Stimulated activated CD8-positive, alpha-beta memory T cell treated with anti-CD3 and anti-CD28 coated beads, Interleukin-7, amount 100 ng/mL, for 4 hours (primary cell): ENCODE measurements around the gene NOC2L.
"Not testable (repeated sequence)": the region's sequence is repeated elsewhere in the genome, so short reads cannot be mapped to it uniquely, and the experiment has no call there.

ENCODE experiments used
- DNase-seq, 2 donors: peaks; one replicate each; pipeline ENCODE4 v3.0.0-alpha.2; 2020; ENCODE audit warnings: low read depth in 2 of 2

NOC2L gene

DNA sequence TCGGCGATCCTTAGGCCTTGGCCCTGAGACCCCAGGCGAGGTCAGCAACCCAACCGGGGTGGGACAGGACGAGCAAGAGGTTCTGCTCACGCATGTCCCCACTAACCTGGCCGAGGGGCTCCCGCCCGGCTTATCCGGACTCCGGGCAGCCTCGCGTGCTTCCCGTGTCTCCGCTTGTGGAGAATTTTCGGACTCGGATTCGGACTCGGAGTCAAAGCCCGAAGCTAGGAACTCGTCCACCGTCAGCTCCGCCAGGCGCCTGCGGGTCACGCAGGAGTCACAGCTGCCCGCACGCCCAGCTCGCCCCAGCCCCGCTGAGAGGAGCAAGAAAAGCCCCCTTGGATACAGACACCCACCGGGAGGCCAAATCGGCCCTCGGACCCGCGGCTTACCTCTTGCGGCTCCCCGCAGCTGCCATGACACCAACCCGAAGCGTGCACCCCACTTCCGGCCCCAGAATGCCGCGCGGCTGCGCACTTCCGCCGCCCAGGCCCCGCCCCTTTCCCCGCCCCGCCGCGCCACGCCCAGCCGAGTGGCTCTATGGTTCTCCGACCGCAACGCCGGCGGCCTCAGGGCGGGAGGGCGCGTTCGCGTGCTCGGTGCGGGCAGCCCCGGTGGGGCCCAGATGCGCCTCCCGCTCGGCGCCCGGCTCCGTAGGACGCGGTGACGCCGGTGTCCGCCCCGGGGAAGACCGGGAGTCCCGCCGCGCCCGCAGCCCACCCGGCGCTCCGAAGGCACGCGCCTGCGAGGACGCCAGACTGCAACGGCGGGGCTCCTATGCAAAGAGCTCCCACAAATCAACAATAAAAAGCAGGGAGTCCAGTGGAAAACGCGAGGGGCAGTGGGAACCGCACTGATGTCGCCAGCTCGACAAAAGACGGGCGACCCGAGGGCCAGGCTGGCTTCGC, at the start of gene NOC2L:
Gene NOC2L, minus strand, starts transcription at position 434 of the 908 bp plus-strand sequence. Its CDS starts 16 bp downstream, at position 418.
- peak; percentile 88 to 94 for DNase-seq

DNA sequence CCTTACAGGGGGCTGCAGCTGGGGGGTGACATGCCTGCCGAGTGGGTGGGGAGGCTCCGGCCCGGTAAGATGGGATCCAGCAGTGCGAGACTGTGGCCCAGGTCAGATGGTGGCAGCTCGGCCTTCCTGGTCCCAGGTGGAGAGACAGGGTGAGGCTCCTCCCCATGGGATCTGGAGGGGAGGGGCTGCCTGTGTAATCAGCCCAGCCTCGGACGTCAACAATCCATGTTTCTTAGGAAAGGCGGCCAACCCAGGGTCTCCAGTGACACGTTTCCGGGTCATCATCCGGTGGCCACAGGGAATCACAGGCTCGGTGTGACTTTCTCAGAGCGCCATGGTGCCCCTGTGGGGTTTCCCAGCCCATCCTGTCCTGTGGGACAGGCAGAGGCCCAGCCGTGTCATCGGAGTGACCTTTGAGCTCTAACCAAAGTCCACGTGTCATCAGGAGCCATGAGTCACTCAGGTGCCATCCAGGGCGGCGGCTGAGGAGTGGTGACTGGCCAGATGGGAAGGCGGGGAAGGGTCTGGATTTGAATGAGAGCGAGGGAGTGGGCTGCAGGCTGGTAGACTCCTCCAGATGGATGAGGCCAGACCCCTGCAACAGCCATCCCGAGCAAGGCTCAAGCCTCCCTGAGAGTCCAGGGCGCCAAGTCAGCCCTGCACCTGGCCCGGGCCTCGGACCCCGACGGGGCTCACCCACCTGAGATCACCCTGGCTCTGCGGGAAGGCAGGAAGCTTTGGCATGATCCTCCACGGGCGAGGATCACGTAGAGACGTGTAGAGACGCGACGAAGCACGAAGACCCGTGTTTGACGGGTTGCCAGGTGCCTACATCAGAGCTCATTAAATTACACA, 47.5 kb upstream of the NOC2L start:
- no peak for DNase-seq

DNA sequence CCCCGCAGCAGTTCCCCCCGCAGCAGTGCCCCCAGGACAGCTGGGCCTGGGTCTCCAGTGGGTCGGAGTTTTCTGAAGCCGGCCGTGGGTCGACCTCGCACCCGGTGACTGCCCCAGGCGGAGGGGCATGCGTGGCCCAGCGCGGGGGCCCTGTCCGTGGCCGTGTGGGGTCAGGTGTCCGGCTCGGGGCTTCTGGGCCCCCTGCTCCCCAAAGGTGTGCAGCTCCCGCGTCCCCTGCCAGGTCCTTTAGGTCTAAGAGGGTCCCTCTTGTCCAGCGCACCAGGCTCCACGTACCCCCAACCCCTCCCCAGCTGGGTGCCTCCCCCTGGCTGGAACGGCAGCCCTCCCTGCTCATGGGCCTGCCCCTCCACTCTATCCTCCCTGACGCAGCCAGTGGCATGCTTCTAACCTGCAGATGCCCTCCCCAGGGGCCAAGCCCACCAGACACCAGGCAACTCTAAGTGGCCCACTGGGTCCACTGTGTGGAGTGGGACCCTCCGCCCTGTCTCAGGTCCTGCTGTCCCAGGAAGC, 46.8 kb upstream of the NOC2L start:
- no peak for DNase-seq

DNA sequence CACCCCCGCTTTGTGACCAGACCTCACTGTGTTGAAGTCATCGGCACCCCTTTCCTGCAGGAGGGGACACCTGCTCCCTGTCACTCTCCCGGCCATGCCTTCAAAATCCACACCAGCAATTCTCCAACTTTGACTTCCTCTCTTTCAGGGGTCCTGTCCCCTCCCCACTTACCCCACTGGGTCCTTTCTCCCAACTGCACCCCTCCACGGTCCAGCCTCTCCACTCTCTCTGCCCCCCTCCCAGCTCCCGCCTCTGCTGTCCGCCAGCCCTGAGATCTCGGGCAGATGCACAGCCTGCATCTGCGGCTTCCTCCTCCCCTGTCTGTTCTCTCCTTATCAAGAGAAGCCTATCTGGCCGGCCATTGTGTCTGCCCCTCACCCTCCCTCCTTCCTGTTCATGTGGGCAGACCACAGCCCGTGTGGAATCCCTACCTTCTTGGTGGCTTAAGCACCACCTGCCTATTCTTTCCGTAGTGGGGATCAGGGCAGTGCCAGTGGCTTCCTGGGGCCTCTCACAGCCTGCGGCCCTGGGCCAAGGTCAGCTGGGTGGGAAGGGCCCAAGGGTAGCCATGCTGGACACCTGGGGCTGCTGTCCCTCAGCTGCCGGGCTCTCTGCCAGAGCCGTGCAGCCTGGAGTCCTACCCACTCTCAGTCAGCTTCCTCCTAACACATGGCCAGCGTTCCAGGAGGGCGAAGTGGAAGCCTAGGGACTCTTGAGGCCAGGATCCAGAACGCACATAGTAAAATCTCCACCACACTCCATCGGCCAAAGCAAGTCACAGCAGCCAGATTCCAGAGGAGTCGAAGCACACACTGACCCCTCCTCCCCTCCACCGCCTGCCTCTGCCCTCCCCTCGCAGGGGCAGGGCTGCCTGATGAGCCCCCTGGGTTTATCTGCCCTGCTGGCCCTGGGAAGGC, 46.0 kb upstream of the NOC2L start:
- no peak for DNase-seq

DNA sequence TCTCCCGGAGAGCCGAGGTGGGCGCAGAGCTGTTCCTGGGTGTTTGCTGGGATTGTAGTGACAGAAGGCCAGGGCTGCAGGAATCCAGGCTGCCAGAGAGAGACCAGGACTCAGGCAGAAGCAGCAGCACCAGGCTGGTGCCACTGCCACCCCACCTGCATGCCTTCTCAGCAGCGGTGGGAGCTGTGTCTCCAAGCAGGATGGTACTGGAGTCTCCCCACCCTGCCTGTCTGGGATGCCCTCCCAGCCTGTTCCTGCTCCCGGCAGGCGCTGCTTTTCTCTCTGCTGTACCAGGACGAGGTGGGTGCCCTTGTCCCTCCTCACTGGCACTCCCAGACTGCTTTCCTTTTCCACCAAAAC, 45.3 kb upstream of the NOC2L start:
- DNase-seq, result no peak

DNA sequence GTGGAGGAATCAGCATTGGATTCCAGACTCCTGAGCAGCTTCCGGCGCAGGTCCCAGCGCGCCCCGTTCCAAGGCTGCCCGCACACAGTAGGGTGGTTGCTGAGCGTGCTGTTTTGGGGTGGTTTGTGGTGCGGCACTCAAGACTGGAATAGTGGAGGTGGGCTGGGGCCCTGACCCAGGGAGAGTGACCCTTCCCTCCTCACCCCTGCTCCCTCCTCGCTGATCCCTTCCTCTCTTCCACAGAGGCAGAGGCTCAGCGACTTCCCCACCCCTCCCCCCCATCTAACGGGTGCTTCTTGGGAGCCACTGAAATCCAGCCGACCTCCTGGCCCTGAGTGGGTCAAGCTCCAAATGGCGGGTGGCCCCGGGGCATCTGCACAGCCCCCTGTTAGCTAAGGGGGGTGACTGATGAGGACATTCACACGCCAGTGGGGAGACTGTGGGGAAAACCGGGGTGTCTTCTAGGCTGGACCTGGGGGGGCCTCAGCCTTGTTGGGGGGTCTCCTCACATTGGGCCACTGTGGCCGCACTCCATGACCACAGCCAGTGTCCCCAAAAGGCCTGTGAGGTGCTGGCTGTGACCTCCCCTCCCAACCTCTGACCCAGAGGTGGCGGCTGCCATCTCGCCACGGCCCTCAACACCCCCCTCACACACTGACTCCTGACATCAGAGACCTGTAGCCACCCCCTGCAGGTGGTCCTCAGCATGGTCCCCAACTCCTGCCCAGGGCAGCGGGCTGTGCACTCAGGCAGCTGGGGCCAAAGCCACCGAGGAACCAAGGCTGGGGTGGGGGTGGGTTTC, 44.8 kb upstream of the NOC2L start:
- DNase-seq, result no peak

DNA sequence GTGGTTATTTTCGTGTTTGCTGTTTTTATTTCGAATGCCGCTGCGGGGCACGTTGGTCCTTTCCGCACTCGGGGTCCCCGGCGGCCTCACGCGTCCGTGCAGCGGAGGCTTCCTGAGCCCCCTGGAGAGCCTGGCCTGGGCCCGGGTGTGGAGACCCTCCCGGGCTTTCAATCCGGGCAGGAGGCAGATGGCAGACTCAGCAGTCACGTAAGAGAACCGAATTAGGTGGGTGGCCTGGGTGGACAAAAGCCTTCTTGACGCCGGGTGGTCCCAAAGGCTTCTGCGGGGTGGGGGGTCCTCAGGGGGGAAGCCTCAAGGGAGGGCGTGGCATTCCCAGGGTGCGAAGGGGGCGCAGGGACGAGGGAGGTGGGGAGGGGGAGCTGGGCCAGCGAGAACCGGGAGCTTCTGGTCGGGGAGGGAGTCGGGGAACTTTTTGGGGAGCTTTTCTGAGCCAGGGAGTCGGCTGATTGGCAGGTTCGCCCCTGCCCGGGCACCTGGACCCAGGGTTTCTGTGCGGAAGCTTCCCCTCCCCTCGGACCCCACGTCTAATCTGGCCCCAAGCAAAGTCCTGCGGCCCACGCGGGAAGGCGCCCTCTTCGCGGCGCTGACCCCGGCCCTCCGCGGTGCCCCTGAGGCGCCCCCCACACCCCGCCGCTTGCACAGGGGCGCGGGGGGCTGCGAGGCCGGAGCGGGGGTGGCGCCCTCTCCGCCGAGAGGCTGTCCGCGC, 42.2 kb upstream of the NOC2L start:
- no peak for DNase-seq

DNA sequence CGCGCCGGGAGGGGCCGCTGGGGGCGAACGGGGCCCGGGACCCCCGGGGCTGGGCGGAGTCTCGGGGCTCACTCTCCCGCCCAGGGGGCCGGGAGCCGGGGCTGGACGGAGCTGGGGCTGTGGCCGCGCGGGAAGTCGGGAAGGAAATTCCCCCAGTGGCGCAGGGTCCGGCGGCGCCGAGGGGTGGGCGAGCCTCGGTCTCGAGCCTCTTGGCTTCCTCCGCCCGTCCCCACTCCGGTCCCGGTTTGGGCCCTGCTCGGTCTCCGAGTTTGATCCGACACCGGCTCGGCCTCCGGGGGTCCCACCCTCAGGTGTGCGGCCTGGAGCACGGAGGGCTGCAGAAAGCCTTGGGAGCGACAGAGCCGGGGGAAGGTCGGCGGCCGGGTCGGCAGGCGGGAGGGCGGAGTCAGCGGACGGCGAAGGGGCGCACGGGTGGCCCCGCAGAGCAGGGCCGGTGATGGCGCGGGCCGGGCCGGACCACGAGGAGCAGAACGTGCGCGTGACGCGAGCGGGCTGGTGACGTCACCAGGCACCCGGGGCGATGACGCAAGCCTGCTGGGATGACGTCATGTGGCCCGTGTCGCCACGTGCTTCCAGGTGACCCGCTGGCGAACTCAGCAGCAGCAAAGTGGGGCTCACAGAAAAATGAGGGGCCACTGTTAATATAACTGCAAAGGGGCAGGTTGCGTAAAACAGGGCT, 41.5 kb upstream of the NOC2L start:
- DNase-seq, result peak; percentile 43 to 63

DNA sequence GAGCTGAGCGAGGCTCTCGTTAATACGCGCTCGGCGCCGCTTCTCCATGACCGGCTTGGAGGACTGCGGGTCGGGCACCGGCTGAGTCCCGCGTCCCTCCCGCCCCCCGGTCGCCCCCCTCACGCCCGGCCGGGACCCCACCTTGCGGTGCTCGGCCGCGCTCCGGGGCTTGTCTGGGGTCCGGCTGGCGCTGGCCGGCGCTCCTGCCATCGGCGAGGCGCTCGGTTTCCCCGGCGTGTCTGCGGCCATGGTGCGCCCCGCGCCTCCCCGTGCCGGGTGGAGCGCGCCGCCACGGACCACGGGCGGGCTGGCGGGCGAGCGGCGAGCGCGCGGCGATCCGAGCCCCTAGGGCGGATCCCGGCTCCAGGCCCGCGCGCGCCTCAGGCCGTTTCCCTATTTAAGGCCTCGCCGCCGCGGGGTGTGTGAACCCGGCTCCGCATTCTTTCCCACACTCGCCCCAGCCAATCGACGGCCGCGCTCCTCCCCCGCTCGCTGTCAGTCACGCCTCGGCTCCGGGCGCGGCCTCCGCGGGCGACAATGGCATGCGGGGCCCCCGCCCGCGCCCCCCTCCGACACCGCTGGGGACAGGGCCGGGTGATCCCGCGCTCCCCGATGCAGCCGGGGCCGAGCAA, 40.8 kb upstream of the NOC2L start, which contains the start of gene HES4:
Gene HES4, minus strand, starts transcription at position 373 of the 632 bp plus-strand sequence. Its CDS starts 124 bp downstream, at position 249.
- peak in 1 of 2 donors; percentile 68 for DNase-seq

DNA sequence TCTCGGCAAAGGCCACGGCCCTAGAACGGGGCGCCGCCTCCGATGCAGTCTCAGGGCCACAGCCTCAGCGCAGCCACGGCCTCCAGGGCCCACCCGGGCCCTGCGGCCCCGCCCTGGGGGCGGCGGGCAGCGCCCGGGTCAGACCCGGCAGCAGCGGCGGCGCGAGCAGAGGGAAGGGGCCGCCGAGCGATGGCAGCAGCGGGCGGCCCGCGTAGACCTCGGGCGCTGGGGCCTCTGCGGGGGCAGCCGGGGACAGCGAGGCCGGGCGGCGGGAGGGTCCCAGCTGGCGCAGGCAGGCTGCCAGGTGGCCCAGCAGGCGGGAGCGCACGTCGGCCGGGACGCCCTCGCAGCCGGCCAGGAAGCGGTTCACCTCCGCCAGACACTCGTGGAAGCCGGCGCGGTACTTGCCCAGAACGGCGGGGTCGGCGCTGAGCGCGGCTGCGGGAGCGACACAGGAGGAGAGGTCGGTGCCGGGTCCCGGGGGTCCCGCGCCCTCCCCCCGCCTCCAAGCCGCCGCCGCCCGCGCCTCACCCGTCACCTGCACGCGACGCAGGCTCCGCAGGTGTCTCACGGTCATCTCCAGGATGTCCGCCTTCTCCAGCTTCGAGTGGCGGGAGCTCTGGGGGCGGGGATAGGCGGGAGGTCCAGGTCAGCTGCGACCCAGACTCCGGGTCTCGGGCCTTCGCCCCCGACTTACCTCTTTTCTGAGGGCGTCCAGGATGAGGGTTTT, 40.1 kb upstream of the NOC2L start:
- no peak for DNase-seq

DNA sequence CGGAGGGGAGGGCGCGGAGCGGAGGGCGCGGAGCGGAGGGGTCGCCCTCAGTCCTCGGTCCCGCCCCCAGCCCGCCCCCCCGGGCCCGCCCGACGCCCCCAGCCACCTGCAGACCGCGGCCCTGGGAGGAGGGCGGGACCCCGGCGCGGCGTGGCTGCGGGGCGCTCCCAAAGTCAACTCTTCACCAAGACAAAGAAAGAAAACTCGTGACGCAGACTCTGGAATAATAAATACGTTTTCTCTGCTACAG, 39.6 kb upstream of the NOC2L start:
- no peak for DNase-seq

DNA sequence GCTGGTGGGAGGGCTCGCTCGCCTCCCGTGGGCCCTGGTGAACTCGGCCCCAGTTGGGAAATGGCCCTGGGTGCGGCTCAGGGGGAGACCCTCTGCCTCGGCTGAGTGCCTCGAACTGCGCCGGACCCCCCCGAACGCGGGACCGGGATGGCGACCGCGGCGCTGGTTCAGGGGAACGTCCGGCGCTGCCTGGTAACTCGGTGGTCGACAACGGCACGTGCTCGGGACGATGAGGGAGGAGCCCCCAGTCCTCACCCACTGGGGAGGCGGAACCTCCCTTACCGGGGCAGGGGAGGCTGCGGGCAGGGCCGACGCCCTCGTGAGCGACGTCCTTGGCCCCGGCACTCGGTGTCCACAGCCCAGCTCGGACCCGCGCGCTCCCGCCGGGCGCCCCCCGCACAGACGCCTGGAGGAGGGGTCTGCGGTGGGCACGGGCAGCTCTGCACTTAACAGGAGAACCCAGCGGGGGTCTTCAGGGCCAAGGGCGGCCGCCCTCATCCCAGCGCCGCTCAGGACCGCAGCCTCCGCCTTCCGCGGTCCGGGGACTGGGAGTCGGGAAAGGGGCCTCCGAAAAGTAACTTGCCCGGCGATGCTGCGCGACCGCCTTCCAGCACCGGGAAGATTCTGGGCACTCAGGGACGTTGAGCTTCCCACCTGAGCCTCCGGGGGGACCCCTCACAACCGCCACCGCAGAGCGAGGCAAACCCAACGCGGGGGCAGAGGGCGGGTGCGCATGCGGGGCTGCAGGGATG, 39.1 kb upstream of the NOC2L start:
- DNase-seq, result no peak

DNA sequence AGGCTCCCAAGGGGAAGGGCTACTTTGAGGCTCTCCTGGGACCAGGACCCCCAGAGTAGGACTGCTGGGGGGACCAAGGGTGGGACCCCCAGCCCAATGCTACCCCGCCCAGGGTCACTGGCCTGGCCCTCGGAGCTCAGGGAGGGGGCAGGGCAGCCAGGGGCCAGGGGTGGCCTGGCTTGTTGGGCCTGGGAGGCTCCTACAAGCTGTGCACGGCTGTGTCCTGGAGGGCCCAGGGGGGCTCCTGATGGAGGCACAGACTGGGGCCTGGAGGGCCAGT, 38.6 kb upstream of the NOC2L start:
- DNase-seq, result no peak

DNA sequence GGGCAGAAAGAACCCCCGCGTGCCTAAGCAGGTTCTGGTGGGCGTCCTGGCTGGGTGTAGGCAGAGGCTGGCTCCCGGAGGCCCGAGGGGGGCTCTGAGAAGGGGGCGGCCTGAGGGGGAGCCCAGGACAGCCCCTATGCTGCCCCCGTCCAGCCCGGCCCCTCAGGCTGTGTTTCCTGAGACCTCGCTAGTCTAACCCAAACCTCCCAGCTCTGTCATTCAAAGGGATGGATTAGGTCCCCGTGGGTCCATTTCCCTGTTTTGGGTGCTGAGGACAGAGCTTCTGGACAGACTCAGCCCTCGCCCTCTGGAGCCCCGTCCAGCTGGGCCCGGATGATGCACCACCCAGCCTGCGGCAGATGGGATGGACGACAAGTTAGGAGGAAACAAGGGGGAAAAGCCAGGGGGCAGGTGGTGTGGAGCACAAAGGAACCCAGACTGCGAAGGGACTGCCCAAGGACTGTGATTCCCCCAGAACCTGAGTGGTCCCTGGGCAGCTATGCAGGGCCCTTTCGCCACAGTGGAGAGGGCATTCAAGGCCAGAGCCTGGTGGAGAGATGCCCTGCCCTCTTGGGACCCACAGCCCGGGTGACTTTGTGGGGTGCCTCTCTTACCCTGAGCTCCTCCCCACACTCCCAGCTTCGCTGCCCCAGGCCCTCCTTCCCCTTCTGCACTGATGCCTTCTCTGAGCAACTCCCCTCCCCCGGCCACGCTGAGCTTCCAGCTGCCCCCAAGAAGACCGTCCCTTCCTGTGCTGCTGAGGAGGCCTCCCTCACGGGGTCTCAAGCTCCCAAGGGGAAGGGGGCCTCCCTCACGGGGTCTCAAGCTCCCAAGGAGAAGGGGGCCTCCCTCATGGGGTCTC, 38.0 kb upstream of the NOC2L start:
- DNase-seq, result no peak

DNA sequence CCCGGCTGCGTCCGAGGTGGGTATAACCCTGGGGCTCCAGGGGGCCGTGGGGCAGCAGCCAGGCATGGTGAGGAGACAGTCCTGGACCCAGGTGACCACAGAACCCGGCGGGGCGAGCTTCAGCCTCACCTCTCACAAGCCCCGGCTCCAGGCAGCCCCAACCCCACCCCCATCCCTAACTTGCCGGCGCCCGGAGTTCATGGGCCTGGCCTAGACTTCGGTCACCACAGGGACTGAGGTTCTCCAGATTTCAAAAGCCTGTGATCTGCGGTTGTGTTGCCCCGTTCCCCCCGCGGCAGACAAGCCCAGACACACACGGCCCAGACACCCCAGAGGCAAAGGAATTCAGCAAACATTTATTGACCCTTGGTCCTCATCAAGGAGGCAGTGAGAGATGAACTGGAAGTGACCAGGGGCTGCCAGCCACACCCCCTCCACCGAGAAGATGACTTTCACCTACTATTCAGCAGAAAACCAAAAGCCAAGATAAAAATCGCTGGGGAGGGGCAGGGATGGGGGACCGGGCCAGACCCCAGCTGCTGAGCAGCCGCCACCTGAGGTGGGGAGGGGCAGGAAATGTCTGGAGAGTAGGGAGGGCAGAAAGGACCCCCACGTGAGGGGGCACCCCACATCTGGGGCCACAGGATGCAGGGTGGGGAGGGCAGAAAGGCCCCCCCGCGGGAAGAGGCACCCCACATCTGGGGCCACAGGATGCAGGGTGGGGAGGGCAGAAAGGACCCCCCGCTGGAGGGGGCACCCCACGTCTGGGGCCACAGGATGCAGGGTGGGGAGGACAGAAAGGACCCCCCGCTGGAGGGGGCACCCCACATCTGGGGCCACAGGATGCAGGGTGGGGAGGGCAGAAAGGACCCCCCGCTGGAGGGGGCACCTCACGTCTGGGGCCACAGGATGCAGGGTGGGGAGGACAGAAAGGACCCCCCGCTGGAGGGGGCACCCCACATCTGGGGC, 36.9 kb upstream of the NOC2L start:
- DNase-seq, result no peak

DNA sequence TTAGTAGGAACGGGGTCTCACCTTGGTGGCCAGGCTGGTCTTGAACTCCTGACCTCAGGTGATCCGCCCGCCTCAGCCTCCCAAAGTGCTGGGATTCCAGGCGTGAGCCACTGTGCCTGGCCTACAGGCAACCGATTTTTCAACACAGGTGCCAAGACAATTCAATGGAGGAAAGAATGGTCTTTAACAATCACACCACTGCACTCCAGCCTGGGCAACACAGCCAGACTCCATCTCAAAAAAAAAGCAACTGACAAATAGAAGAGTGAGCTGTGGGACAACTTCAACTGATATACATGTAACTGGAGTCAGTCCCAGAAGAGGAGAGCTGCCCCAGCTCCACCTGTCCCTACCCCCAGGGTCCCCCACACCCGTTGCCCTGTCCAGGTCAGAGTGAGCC, 35.5 kb upstream of the NOC2L start:
- DNase-seq, result not testable (repeated sequence)
